RKO (cell line): ENCODE measurements around the gene BRD7.

Experiments used
- DNase-seq: peaks from one replicate; pipeline ENCODE4 v3.0.0-alpha.2; 2016; ENCODE audit warnings: low spot score

Gene BRD7

DNA sequence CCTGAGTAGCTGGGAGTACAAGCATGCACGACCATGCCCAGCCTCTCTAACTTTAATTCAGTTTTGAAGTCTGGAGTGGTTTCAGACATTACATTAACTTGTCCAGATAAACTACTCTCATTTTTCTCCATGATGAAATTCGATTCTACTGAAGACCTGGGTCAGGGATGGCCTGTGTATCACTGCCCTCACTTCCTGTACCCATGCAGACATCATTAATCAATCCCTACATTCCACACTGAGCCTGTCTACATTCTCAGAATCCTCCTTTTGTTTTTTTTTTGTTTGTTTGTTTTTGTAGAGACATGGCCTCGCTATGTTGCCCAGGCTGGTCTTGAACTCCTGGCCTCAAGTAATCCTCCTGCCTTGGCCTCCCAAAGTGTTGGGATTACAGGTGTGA lies 79.9 kb downstream of the BRD7 start:
- no peak for DNase-seq

DNA sequence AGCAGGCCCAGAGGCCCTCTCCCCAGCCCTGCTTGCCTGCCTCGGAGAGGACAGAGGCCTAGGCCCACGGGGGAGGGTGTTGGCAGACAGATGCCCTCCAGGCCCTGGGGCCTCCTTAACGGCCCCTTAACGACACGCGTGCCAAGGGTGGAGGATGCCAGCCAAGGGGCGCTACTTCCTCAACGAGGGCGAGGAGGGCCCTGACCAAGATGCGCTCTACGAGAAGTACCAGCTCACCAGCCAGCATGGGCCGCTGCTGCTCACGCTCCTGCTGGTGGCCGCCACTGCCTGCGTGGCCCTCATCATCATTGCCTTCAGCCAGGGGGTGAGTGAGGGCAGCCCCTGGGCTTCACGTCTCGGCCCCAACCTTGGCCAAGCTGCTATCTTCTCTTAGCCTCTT lies 80.8 kb downstream of the BRD7 start:
- no peak for DNase-seq

DNA sequence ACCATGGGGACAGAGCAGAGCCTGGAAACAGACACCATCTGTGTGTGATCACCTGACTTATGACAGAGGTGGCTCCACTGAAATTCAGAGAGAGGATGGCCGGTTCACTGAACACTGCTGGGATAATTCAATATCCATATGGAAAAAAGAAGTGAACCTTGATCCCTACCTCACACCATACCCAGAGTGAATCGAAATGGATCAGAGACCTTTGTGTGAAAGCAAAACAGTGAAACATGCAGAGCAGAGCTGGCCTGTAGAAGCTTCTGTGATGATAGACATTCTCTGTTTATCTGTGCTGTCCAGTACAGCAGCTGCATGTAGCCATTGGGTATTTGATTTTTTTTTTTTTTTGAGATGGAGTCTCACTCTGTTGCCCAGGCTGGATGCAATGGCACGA lies 82.1 kb downstream of the BRD7 start:
- DNase-seq: no peak

DNA sequence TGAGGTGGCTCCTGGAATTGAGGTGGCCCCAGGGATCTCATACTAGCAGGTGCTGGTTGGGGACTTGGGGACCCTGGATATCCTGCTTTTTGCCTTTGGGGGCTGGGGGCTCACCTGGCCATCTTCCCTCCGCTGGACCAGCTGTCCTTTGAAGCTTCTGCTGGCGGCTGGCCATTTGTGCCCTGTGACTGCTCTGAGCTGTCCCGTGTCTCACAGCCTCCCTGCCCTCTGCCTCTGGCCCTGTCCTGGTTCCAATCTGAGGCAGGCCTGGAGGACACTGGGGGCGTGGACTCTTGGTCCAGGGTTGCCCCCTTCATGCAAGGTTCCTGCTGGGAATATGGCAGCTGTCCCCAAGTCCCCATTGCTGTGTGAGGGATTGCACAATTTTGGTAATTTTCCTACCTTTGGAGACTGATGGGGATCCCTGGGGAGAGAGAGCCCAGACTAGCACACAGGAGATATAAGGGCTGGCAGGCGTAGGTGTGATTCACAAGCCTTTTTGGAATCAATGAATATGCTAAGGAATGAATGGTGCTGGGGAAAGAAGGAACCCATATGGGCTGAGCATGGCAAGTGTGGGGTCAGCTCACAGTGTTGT lies 83.3 kb downstream of the BRD7 start:
- DNase-seq: no peak

DNA sequence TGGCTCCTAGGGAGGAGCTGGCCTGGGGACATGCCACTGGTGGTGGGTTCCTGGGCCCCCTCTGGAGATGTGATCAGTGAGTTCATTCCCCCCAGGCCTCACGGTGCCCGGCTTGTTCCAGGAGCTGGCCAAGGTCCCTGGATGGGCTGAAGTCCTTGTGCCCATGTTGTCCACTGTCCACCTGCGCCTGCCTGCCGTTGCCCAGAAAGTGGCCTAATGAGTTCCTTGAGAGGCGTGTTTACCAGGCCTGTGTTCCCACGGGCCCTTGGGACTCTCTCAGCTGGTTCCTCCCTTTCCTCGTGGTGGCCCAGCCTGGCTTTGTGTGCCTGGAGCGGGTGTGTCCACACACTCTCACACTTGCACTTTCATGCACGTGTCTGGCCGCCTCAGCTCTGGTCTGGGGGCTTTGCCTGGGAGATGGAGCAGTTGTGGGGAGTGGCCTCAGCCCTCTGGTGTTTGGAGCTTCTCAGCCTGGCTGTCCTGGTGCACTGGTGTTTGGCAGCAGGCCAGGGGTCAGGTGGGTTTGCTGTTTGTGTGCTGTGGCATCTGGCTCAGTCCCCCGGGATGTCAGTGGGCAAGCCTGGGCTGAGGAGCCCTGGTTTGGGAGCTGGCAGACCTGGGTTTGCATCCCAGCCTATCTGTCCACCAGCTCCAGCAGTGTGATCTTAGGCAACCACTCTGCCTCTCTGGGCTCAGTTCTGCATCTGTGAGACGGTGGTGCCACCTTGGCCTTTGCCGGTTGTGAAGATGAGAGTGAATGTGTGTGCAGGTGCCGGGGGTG lies 84.5 kb downstream of the BRD7 start:
- no peak for DNase-seq

DNA sequence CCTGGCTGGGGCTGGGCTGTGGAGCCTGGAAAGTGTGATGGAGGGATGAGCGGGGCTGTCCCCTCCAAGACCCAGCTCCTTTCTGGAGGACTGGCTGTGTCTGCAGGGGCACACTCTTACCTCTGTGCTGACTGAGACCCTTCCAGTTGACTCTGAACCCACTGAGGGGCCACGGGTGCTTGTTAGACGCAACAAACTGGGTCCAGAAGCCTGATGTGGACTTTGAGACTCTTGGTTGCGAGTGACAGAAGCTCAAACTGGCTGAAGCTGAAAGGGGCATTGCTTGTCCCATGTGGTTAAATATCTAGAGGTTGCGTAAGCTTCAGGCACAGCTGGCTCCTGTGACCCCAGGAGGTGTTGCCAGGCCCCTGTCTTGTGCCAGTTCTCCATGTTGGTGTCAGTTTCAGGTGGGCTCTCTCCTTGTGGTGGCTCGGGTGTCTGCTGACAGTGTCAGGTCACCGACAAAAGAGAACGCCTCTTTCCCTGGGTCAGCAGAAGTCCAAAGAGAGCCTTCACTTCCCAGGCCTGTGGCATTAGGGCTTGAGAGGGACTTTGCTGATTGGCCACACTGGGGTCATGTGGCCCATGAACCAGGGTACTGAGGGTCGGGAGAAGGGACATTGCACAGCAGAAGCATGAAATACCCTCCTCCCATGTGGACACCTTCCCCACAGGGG lies 85.7 kb downstream of the BRD7 start:
- DNase-seq: no peak

DNA sequence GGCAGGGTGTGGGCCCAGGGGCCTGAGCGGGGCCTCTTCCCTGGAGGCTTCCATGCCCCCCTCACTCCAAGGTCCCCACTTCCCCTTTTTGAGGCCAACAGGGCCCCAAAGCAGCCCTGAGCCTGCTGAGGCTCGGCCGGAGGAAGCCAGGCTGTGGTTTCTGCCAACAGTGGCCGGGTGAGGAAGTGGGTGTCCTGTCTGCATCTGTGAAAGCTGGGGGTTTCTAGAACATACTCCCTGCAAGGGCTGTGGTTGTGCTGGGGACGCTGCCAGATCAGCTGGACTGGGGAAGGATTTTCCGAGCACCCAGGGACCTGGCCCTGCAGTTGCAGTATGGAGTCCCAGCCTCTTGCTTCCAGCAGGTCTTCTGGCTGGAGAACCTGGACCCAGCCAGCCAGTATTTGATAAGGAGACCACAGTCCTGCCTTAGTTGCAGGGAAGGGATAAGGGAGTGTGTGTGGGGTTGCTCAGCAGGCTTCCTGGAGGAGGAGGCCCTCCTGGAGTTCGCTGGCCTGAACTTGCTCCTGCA lies 86.7 kb downstream of the BRD7 start:
- no peak for DNase-seq

DNA sequence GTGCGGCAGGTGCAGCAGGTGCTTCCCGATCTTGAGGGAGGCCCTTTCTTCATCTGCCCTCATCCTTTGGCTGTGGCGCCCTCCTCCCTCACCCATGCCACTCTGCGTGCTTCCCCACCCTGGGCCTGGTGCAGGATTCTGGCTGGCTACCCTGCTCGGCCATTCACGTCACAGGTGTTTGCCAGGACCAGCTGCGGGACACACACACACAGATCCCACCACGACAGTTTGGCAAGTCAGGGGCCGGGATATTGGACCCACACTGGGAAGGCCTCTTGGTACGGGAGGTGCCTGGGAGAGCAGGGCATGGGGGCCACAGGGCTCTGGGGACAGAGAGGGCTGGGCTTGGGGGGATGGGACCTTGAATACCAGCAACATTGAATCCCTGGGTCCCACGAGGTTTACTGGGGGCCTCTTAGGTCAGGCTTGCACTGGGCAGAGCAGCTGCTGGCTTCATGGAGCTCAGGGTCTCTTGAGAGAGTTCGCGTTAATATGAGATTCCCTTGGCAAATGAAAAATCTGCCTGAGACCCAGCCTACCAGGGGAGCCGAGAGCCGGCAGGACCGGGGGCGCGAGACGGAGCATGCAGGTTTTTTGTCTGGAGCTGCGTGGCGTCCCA lies 87.3 kb downstream of the BRD7 start:
- DNase-seq: no peak

DNA sequence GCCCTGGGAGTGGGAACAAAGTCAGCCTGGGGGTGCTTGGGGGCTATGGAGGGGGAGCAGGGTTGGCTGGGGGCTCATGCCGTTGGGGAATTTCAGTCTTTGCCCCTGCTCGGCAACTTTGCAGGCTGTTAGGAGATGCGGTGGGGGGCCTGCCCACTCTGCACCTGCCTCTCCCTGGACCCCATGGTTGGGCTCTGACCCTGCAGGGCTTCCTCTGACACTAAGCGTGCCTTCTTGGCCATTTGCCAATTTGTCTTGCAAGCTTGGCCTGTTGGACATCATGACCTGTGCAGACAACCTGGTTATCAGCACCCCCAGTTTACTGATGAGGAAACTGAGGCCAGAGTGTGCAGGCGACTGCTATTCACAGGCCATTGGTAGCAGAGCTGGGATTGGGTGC lies 87.9 kb downstream of the BRD7 start:
- no peak for DNase-seq

DNA sequence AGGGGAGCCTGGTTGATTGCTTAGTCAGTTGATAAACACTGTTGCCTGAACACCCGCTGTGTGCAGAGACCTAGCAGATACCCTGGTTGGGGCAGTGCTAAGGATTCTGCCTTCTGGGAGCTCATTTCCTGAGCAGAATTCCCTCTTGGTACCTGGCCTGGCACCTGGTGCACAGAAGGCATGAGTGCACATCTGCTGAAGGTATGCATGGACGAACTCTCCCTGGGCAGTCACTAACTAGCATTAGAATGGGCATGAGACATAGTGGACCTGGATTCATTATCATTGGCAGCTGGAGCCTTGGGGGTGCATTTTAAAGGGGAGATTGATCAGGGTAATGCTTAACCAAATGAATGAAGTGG lies 89.3 kb downstream of the BRD7 start:
- no peak for DNase-seq

DNA sequence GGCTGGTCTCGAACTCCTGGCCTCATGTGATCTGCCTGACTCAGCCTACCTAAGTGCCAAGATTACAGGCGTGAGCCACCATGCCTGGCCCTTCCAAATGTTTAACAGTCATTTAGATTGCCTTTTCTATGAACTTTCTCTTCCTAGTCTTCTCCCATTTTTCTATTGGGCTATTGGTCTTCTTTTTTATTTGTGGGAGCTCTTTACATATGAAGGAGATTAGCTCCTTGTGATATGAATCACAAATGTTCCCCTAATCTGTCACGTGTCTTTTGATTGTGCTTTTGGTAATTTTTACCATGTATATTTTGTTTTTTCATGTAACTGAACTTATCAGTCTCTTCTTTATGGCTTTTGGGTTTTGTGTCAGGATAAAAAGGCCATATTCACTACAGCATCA lies 90.5 kb downstream of the BRD7 start:
- DNase-seq: no peak

DNA sequence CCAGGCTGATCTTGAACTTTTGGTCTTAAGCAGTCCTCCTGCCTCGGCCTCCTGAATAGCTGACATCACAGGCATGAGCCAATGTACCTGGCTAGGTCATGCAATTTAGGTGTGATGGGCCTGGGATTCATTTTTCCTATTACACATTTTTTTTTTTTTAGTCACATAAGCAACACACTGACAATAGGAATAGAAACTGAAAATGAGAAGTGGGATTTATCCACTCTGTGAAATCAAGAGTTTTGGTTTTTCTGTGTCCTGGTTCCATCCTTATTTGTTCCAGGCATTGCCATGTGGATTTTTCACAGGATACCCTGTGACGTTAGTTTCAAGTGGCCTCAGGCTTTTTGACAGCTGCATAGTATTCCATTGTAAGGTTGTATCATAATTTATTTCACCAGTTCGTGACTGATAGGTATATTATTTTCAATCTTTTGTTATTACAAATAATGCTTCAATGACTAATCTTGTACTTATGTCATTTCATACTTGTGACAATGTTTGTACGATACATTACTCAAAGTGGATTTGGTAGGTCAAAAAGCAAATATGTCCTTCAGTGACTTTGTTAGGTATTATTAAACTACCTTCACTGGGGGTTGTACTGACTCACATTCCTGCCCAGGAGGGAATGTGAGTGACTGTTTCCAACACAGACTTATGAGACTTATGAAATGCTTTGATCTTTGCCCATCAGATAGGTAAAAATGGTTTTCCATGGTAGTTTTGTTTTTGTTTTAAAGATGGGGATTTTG lies 91.8 kb downstream of the BRD7 start:
- DNase-seq: no peak

DNA sequence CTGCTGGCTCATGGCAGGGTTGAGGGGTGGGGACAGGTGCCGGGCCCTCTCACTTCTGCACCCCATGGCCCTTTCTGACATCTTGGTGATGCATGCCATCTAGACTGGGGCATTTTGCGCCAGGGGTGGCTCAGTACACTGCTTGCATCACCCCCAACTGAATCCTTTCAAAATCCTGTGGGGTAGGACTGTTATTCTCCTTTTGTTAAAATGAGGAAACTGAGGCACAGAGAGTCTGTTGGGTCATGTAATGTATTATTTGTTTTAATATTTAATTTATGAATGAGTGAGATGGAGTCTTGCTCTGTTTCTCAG lies 92.5 kb downstream of the BRD7 start:
- no peak for DNase-seq

DNA sequence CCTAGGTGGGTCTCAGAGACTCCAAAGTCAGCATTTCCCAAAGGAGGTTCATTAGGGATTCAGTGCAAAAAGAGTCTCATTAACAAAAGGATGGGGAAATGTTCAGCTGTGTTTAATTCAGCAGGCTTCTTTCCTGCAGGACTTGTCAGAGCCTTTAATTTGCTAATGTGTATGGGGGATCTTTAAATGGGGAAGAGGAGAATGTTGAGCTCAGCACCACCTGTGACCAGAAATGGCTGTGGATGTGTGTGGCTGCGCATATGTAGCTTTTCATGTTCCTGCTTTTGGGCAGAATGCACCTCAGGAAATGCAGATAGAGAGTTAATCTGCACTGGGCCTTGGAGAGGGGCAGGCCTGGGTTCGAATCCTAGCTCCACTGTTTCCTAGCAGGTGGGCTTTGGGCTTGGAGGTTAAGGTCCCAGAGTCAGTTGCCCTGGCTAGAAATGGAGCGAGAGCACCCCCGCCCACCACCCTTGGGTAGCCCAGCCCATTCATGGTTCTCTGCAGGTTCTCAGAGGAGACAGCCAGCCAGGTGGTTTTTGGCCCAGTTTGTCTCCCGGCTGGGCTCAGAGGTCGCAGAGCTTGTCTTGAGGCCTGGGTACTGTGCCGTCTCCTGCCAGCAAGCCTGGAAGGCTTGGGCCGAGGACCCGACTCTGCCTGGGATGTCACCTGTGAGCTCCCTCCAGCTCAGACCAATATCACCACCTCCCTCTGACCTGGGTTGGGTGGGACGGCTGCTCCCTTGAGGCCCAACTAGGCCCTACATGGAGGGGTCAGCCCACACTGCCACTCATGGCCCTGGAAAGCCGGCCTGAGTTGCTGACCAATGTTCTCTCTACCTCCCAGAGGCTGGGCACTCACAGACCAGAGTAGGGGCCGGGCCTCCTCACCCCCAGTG lies 93.1 kb downstream of the BRD7 start:
- DNase-seq: no peak

DNA sequence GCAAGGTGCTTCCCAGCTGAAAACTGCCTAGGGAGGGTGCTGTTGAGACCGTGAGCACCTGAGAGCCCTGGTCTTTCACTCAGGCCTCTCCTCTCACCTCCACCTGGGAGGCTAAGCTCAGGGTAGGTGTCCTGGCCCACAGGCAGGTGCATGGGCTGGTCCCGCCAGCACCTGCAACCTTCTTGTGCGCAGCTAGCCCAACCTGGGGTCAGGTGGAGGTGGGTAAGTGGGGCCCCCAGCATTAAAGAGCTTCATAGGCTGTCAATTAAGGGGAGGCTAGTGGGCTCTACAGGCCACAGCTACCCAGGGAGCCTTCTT lies 93.7 kb downstream of the BRD7 start:
- DNase-seq: no peak

DNA sequence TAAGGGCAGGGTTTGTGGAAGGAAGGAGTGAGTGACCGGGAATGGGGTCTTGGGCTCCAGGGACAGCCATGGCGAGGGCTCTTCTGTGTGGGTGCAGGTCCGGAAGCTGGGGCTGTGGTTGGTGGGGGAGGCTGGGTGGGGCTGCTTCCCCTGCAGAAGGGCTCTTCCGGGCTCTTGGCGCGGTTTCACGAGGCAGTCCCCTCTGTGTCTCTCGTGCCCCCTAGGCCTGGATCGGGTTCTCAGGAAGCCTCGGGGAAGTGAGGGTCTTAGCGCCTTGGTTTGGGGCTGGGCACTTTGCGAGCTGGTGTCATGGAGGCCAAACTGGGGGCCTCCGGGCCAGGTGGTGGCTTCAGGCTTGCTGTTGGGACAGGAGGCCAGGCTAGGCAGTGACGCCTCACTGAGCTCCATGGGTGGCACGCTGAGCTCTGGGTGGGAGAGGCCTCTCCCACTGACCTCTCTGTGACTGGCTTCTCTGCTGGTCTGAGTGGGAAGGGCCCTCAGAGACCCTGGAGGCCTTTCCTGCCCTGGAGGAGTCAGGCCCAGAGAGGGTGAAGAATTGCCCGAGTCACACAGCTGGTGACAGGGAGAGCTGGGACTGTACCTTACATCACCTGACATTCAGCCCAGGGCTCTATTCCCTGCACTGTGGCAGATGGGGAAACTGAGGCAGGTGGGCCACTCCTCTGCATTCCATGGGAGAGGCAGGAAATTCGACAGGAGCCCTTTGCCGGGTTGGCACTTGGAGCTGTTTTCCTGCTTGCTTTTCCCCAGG lies 94.3 kb downstream of the BRD7 start:
- DNase-seq: no peak

DNA sequence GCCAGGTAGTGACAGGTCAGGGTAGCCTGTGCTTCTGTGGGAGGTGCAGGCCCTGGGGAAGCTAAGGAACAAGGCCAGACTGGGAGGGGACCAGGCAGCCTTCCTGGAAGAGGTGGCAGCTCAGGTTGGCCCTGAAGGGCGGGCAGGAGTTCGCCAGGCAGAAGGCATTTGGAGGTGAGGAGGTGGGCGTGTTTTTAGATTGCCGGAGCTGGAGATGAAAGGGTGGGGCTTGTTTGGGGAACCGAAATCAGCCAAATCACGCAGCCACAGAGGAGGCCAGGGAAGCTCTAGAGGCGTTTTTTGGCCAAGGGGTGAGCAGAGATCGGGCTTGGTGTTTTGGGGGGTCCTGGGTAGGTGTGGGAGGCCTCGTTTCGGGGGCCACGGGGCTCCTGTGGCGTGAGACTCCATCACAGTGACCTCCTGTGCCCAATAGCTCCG lies 94.9 kb downstream of the BRD7 start:
- no peak for DNase-seq

DNA sequence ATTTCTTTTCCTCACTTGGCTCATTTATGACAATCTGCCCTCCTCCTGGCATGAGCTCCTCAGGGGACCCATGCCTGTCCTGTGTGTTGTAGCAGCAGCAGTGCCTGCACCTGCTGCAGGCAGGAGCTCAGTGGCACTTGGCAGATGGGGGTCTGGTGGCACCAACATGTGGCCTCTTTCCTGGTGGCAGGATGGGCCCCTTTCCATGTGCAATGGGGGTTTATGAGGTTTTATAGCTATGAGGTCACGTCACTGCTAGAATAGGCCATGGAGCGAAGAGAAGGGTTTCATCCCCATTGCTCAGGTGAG lies 95.5 kb downstream of the BRD7 start:
- DNase-seq: no peak

DNA sequence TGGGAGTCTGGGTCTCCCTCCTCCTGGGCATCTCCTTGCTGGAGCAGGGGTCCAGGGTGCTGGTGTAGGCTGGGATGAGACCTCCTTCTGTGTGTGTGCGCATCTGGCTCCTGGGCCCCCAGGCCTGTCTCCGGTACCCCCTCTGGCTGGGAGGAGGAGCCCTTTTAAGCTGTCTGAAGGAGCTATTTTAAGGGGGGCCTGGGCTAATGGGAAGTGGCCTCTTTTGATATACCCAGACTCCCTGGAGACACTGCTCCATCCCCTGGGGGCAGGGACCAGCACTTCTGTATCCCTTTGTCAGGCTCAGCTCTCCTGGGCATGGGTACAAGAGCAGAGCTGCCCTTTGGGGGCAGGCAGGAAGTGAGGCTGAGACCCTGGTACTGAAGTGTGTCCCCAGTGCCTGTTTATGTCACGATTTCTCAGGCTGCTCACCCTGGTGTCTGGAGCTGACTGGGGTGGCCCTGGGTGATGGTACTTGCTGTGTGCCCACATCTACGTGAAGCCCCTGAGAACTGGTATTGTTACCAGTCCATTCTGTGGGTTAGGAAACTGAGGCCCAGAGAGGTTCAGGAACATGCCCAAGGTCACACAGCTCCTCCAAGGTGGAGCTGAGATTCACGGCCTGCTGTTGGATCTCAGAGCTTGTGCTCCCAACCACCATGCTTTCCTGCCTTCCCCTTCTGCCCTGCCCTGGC lies 96.0 kb downstream of the BRD7 start:
- DNase-seq: no peak

DNA sequence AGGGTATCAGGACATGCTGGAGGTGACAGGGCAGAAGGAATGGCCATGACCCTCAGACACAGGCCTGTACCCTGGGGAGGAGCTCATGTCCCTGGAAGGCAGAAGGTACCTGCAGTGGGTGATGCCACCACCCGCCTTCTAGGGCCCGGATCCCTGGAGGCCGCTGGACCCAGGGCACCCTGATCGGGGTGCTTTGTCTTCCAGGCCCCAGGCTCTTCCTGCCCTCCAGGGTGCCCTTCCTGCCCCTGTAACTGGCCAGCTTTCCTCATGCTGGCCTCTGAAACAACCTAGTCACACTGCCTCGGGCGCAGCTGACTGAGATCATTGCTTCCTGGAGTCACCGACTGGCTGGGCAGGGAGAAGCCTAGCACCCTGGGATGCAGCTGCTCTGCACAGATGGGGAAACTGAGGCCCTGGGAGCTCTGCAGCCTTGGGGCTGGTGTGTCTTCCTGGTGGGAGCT lies 96.6 kb downstream of the BRD7 start:
- DNase-seq: no peak
